Activated CD4-positive, alpha-beta memory T cell treated with anti-CD3 and anti-CD28 coated beads, Interleukin-2, amount 10 ng/mL, durations not matched to agents 7 days and 5 days (primary cell): ENCODE data around the gene PYGL. TPM values are rescaled to one million over a fixed set of nuclear protein-coding genes. Genes with fewer than 3 reads are reported as not detected.

Source experiments
- CTCF ChIA-PET: fragments of 350-600 bp; sonication (Branson Sonifier 250); formaldehyde crosslinking; loops from one replicate; lab custom pipeline; 2021; ENCODE audit warnings: antibody characterized with exemption, inconsistent platforms; lab: Charles Lee
- POLR2A ChIA-PET: fragments of 350-600 bp; sonication (Branson Sonifier 250); formaldehyde crosslinking; loops from one replicate; lab custom pipeline; 2021; ENCODE audit warnings: antibody characterized with exemption; lab: Charles Lee
- DNase-seq: peaks from one replicate; pipeline ENCODE4 v3.0.0-alpha.2; 2020
- H3K27ac Mint-ChIP-seq: one replicate; pipeline ENCODE4 v1.8.0; 2021; ENCODE audit warnings: mild to moderate bottlenecking, mixed read lengths
- H3K27me3 Mint-ChIP-seq: one replicate; pipeline ENCODE4 v1.8.0; 2021; ENCODE audit warnings: mixed read lengths
- H3K36me3 Mint-ChIP-seq: one replicate; pipeline ENCODE4 v1.8.0; 2021; ENCODE audit warnings: low read depth, mixed read lengths
- H3K4me1 Mint-ChIP-seq: one replicate; pipeline ENCODE4 v1.8.0; 2021; ENCODE audit warnings: mixed read lengths
- H3K4me3 Mint-ChIP-seq: one replicate; pipeline ENCODE4 v1.8.0; 2021; ENCODE audit warnings: mild to moderate bottlenecking, mixed read lengths
- H3K9me3 Mint-ChIP-seq: one replicate; pipeline ENCODE4 v1.8.0; 2021; ENCODE audit warnings: mixed read lengths
- total RNA-seq, 2 experiments: library from RNA; stranded (reverse); gene quantifications; one replicate each; pipeline ENCODE4 v1.2.3, GENCODE V29; 2021

PYGL gene
- total RNA-seq = under 1 TPM; 0.40 to 0.53 TPM

DNA sequence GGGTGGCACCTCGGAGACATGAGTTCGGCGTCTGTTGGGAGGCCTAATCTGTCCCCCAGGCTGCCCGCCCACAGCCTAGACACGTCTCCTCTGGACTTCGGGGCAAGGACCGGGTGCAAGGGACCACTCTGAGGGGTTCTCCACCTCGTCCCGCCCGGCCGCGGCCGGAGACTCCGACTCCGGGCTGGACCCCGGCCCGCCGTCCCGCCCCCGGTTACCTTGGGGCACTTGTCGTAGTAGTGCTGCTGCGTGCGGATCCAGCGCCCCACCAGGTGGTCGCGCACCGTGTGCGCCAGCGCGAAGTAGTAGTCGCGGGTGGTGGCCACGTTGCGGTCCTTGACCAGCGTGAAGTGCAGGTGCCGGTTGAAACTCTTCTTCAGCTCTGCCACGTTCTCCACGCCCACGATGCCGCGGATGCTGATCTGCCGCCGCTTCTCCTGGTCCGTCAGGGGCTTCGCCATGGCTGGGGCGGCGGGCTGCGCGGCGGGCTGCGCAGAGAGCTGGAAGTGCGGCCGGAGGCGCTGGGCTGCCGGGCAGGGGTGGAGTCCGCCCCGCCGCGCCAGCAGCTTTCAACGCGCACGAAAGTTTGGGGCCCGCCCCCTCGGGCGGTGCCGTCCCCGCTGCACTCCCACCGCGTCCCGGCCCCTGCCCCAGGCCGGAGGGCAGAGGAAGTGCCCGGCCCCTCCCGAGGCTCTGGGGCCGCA lies at the start of gene PYGL:
PYGL (minus strand) TSS at position 541 of the 704 bp plus-strand sequence; CDS start at position 461, 80 bp downstream.
- H3K4me3 Mint-ChIP-seq = peak within 1 kb of the TSS; percentile 71
- peaks cover 14% of the 10 kb centered on the region for H3K4me1 Mint-ChIP-seq
- H3K27ac Mint-ChIP-seq = no peak within 1 kb of the TSS
- peak; percentile 23 for DNase-seq
- no peaks in the 10 kb centered on the region for H3K9me3 Mint-ChIP-seq
- H3K27me3 Mint-ChIP-seq = peaks cover 36% of the 10 kb centered on the region
- CTCF ChIA-PET = no interaction called here
- no peaks in the 10 kb centered on the region for H3K36me3 Mint-ChIP-seq
- POLR2A ChIA-PET = interaction anchor here (1.0 kb wide), 1 partner anchor 7 kb away, joined by 3 read pairs; no protein-coding TSS in a partner anchor

DNA sequence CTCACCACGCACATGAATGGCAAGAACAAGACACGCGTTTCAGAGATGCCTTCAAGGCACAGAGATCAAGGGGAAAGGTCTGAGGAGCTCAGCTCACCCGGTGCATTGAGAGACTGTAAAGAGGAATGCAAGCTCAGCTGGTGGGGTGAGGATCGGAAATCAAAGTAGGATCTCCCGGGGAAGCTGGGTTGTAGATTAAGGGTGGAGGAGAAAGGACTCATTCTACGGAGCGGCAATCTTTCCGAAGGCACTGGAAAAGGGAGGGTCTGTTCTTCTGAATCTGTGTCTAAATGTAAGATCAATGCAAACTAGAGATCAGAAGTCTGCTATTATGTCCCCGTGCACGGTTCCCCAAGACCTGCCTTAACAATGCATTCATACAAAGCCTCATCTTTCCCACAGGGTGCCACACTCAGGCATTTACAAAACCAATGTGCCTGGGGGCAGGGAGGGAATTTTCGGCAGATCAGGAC lies 41.6 kb upstream of the PYGL start:
- no peak overlapping the region for H3K27ac Mint-ChIP-seq
- no peak overlapping the region for H3K4me3 Mint-ChIP-seq
- peaks cover 10% of the 10 kb centered on the region for H3K27me3 Mint-ChIP-seq
- ChIA-PET CTCF (no interaction called here), POLR2A (no interaction called here)
- H3K36me3 Mint-ChIP-seq = no peaks in the 10 kb centered on the region
- H3K4me1 Mint-ChIP-seq = no peaks in the 10 kb centered on the region
- H3K9me3 Mint-ChIP-seq = no peaks in the 10 kb centered on the region
- no peak for DNase-seq

DNA sequence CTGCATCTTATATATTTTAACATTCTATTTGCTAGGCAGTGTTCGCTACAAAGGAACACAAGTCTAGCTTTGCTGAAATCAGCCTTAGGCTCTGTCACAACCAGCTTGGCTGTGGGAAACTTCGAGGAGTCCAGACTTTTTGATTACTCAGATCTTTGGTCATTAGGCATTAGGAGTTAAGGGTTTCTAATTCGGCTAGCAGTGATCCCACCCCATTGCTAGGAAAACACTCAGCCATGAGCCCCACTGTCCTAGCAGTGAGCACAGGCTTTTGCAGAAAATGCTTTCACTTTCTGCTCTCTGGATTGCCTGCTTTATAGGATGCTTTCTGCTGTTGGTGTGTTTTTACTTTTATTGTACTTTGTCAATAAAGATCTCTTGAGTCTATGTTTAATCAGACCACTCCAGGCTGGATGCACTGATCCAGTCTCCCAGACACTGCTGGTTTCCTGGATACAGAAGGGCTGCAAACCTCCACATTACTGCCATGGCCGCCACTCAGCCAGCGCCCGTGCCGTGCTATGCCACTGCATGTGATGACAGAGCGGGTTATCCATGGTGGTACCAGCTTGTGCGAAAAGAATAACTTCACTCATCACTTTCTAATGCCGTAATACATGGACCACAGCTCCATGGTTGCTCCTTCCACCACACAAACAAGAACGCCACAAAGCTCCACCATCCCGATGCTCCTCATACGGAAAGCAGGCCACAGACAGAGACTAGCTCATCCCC lies 41.0 kb upstream of the PYGL start:
- DNase-seq = no peak
- Mint-ChIP-seq H3K4me3 (no peak overlapping the region), H3K27me3 (peaks cover 10% of the 10 kb centered on the region), H3K36me3 (no peaks in the 10 kb centered on the region), H3K9me3 (no peaks in the 10 kb centered on the region), H3K4me1 (no peaks in the 10 kb centered on the region), H3K27ac (no peak overlapping the region)
- ChIA-PET CTCF (no interaction called here), POLR2A (no interaction called here)

- Mint-ChIP-seq H3K27ac (no peak overlapping the region), H3K36me3 (no peaks in the 10 kb centered on the region), H3K4me3 (no peak overlapping the region), H3K9me3 (no peaks in the 10 kb centered on the region), H3K27me3 (peaks cover 8% of the 10 kb centered on the region), H3K4me1 (no peaks in the 10 kb centered on the region)
- CTCF ChIA-PET = no interaction called here
- no peak for DNase-seq
- POLR2A ChIA-PET = no interaction called here
Measured at GRCh38 chr14:50984036-50984710, 39.9 kb upstream of the PYGL start.

DNA sequence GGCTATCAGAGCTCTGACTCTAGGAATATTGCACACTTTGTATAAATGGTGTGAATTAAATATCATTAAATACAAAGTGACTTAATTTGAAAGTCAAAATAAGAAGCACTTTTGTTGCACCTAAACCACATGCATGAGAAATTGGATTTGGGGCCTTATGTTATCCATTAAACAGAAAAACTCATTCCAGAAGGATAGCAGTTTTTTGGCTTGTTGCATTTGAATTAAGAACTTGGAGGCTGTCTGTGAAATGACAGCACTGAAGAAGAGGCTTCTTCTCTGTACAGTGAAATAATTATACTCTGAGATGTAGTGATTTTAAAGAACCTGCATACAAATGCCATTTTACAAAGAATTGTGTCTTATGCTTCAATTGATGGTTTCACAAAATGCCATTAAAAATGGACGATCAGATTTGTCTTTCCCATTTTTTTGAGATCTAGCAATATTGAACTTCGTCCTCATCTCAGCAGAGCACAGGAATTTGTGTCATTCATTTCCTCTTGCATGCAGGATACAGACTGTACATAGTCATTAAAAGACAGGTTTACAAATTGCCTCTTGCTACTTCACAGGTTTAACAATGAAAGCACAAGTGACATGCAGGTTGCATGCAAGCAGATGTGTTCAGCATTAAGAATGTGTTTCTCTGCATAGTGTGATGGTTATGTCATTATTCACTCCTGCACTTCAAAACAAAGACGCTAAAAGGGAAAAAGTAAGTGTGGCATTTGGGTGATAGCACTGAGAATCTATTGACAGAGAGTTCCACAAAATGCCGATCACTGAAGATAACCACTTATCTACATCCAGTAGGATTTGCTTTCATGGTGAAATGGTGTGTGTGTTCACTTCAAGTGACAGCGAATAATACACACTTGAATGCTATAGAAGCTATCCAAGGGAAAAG lies 35.9 kb upstream of the PYGL start:
- Mint-ChIP-seq H3K4me1 (no peaks in the 10 kb centered on the region), H3K27ac (no peak overlapping the region), H3K4me3 (no peak overlapping the region), H3K36me3 (no peaks in the 10 kb centered on the region), H3K9me3 (no peaks in the 10 kb centered on the region), H3K27me3 (peaks cover 7% of the 10 kb centered on the region)
- ChIA-PET POLR2A (no interaction called here), CTCF (no interaction called here)
- DNase-seq = no peak

- DNase-seq = no peak
- ChIA-PET POLR2A (no interaction called here), CTCF (no interaction called here)
- H3K27ac Mint-ChIP-seq = no peak overlapping the region
- H3K27me3 Mint-ChIP-seq = peaks cover 6% of the 10 kb centered on the region
- no peaks in the 10 kb centered on the region for H3K36me3 Mint-ChIP-seq
- no peak overlapping the region for H3K4me3 Mint-ChIP-seq
- no peaks in the 10 kb centered on the region for H3K9me3 Mint-ChIP-seq
- no peaks in the 10 kb centered on the region for H3K4me1 Mint-ChIP-seq
Measured at GRCh38 chr14:50978888-50979287, 34.6 kb upstream of the PYGL start.

DNA sequence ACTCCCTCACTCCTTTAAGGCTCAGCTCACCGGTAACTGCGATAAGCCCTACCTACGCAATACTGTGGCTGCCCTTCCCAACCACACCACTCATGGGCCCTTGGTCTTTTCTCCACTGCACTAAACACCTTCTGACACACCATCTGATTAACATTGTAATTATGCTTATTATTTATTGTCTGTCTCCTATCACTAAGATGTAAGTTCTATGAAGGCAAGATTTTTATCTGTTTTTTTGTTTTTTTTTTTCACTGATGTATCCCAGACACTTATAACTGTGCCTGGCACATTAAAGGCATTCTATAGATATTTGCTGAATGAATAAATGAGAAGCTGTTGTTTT lies 34.2 kb upstream of the PYGL start:
- POLR2A ChIA-PET = no interaction called here
- Mint-ChIP-seq H3K27ac (no peak overlapping the region), H3K9me3 (no peaks in the 10 kb centered on the region), H3K4me3 (no peak overlapping the region), H3K4me1 (no peaks in the 10 kb centered on the region), H3K27me3 (peaks cover 4% of the 10 kb centered on the region), H3K36me3 (no peaks in the 10 kb centered on the region)
- no peak for DNase-seq
- CTCF ChIA-PET = no interaction called here

DNA sequence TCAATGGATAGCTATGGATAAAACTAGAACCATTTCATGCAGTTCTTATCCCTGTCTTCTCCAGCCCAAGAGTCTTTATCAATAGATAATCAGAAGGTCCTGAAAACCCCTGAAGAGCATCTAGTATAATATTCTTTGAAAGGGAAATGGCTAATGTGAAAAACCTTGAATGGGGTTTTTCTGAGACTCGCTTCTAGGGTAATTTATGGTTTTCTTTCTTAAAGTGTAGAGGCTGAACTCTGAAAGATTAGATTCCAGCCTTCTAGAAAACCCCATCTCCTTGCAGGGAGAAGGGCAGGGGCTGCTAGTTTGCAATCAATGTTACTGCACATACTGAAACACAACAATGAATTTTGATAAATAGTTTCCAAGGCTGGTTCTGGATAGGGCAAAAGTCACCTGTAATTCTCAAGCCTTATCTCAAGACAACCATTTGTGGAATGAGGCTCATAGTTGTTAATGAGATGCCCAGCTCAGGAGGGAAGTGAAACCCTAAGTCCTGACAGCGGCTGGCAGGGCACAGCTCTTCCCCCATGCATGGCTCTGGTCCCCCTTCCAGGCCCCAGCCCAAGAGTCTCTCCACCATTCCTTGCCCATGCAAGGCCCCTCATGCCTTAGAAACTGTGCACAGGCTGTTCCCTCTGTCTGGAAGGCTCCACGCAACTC lies 33.7 kb upstream of the PYGL start:
- H3K4me3 Mint-ChIP-seq = no peak overlapping the region
- no peaks in the 10 kb centered on the region for H3K9me3 Mint-ChIP-seq
- H3K36me3 Mint-ChIP-seq = no peaks in the 10 kb centered on the region
- peaks cover 3% of the 10 kb centered on the region for H3K27me3 Mint-ChIP-seq
- no peaks in the 10 kb centered on the region for H3K4me1 Mint-ChIP-seq
- no peak overlapping the region for H3K27ac Mint-ChIP-seq
- DNase-seq = no peak
- POLR2A ChIA-PET = no interaction called here
- CTCF ChIA-PET = no interaction called here

DNA sequence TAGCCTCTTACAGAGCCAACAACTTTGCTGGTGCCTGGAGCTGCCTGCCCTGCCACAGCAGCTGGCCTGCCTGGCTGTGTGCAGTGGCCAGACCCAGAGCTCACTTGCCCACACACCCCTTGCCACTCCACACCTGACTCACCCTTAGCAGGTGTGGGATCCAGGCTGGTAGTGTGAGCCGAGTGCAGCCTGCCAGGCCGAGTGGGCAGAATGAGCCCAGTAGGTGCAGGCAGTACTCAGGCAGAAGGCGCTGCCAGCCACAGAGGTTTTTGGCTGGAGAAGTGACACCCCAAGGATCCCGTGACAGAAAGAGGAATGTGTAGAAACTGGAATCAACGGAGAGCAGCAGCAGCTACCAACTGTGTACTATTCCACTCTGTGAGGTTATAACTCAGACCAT lies 29.8 kb upstream of the PYGL start:
- Mint-ChIP-seq H3K27ac (no peak overlapping the region), H3K36me3 (no peaks in the 10 kb centered on the region), H3K9me3 (no peaks in the 10 kb centered on the region), H3K4me3 (no peak overlapping the region), H3K27me3 (peaks cover 5% of the 10 kb centered on the region), H3K4me1 (no peaks in the 10 kb centered on the region)
- DNase-seq = no peak
- POLR2A ChIA-PET = no interaction called here
- CTCF ChIA-PET = interaction anchor here (0.7 kb wide), 1 partner anchor 96 kb away, joined by 3 read pairs; no protein-coding TSS in a partner anchor

DNA sequence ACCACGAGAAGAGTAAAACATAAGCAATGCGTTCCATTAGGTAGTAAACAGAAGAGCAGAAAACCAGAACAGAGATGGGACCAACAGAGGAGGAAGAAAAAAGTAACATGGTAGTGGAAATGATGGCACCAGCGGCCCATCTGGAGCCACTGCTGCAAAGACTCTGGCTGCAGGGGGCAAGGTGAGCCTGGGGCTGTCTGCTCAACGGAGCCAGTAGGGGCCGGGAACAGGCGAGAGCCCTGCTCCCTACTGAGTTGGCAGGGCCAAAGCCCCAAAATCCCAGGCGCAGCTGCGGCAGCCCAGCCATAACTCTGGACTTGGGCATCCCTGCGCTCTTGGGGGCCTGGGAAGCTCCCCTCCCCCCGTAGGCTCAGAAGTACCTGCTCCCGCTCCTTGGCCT lies 28.5 kb upstream of the PYGL start:
- no peaks in the 10 kb centered on the region for H3K4me1 Mint-ChIP-seq
- CTCF ChIA-PET = no interaction called here
- DNase-seq = no peak
- H3K36me3 Mint-ChIP-seq = no peaks in the 10 kb centered on the region
- no peaks in the 10 kb centered on the region for H3K9me3 Mint-ChIP-seq
- no peak overlapping the region for H3K4me3 Mint-ChIP-seq
- peaks cover 2% of the 10 kb centered on the region for H3K27me3 Mint-ChIP-seq
- POLR2A ChIA-PET = no interaction called here
- no peak overlapping the region for H3K27ac Mint-ChIP-seq

DNA sequence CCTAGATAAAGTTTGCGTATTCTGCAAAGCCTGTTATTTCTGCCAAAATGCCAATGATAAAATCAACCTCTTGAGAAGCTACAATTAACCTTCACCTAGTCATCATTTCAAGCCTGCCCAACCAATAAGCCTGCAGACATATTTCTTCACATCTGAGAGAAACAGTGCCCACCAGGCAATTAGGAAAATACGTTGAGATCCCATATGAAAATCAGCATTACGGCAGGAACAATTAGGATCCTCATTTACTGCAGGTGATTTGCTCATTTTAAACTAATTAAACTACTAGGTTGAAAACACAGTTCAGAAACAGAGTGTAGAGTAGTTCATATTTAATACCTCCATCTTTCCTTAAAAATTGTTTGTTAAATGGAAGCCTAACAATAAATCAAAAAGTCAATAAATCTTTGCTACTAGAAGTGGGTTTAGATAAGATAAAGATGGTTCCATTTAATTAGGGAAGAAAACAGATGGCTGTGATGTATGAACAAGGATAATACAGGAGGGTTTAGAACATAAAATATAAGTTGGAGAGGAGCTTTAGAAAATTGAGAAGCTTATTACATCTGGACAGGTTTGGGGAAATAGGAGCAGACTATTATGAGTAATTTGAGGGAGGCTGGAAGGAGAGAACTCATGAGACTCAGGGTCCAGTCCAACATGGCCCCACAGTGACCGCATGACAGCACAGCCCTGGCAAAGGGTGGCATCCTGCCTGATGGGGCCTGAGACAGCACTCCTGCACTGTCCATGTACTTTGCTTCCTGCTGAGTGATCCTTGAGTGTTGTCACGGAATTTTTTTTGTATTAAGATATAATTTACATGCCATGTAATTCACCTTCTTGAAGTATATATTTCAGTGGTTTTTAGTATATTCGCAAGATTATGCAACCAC lies 26.9 kb upstream of the PYGL start:
- CTCF ChIA-PET = no interaction called here
- H3K27me3 Mint-ChIP-seq = peaks cover 2% of the 10 kb centered on the region
- H3K9me3 Mint-ChIP-seq = no peaks in the 10 kb centered on the region

More for the DNA sequence above, 26.9 kb upstream of the PYGL start:
- DNase-seq = no peak
- no peaks in the 10 kb centered on the region for H3K36me3 Mint-ChIP-seq
- POLR2A ChIA-PET = no interaction called here
- no peak overlapping the region for H3K27ac Mint-ChIP-seq
- no peaks in the 10 kb centered on the region for H3K4me1 Mint-ChIP-seq
- H3K4me3 Mint-ChIP-seq = no peak overlapping the region
